ENCODE data around the gene DCAF6. TPM values are rescaled to one million over a fixed set of nuclear protein-coding genes. Genes with fewer than 3 reads are reported as not detected.

The DCAF6 gene
- total RNA-seq, 1 donor from 2014 or later = 80.5 TPM

DNA sequence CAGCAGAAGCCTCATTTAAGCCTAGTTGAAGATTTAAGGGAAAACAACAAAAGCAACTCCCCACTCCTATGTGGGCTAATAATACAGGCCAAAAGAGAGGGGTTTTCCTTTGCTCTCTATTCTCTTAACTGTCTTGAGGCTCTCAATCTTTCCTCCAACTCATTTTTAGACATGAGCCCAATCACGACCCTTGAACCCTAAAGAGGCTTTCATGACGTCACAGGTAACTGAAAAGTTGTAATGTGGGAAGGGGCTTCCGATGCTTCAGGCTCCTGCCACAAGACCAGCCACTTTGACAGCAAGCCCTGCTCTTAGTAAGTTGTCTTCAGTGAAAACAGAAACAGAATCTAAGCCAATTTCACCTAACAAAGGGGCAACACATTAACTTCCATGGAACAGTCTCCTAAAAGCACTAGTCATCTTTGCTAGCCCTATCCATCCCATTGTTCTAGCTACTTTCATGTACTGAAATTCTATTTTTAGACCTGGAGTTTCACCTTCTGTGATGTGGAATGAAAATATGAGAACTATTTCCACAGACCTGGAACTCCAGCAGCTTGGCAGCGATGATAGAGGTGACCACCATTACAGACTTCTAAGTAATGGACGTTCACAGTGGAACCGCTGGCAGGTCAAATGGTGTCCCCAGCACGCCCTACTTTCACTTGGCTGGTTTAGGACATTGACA lies 164.0 kb downstream of the DCAF6 start:
- H3K27ac ChIP-seq = no peak overlapping the region
- DNase-seq (ENCODE audit: extremely low spot score in 2 of 2) = no peak
- no peaks in the 10 kb centered on the region for H3K27me3 ChIP-seq
- peaks cover 0 to 17% of the 10 kb centered on the region in 2 donors for H3K36me3 ChIP-seq
- intact Hi-C loops (cut with DNase I) = no loop called here
- no peaks in the 10 kb centered on the region for H3K4me1 ChIP-seq
- no peaks in the 10 kb centered on the region for H3K9me3 ChIP-seq
- no peak overlapping the region for H3K4me3 ChIP-seq
- no peak for TF ChIP-seq POLR2AphosphoS5 (IDR thresholded peaks at IDR 0.05; ENCODE audit: insufficient read depth in 1 of 2, low read depth in 1 of 2)
- TF ChIP-seq, protein P1, sequence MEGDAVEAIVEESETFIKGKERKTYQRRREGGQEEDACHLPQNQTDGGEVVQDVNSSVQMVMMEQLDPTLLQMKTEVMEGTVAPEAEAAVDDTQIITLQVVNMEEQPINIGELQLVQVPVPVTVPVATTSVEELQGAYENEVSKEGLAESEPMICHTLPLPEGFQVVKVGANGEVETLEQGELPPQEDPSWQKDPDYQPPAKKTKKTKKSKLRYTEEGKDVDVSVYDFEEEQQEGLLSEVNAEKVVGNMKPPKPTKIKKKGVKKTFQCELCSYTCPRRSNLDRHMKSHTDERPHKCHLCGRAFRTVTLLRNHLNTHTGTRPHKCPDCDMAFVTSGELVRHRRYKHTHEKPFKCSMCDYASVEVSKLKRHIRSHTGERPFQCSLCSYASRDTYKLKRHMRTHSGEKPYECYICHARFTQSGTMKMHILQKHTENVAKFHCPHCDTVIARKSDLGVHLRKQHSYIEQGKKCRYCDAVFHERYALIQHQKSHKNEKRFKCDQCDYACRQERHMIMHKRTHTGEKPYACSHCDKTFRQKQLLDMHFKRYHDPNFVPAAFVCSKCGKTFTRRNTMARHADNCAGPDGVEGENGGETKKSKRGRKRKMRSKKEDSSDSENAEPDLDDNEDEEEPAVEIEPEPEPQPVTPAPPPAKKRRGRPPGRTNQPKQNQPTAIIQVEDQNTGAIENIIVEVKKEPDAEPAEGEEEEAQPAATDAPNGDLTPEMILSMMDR (IDR thresholded peaks at IDR 0.05) = no peak
- no peak for TF ChIP-seq POLR2A (IDR thresholded peaks at IDR 0.05)

DNA sequence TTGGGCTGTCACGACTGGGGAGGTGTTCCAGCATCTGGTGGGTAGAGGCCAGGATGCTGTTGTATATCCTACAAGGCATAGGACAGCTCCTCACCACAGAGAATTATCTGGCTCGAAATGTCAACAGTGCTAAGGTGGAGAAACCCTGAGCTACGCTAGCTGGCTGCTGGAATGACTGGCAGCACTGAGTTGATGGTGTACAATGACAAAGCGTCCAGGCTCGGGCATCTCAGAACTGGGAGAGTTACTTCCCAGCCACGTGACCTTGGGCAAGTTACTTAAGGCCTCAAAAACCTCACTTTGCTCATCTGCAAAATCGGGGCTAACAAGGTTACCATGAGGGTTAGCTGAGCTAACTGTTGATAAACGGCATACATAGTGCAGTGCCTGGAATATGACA lies 164.9 kb downstream of the DCAF6 start:
- TF ChIP-seq POLR2AphosphoS5 (IDR thresholded peaks at IDR 0.05; ENCODE audit: insufficient read depth in 1 of 2, low read depth in 1 of 2) (no peak), POLR2A (IDR thresholded peaks at IDR 0.05) (no peak)
- TF ChIP-seq, protein P1 (IDR thresholded peaks at IDR 0.05) = no peak
- Histone ChIP-seq H3K9me3 (no peaks in the 10 kb centered on the region), H3K27ac (no peak overlapping the region), H3K27me3 (no peaks in the 10 kb centered on the region), H3K4me3 (no peak overlapping the region), H3K36me3 (peaks cover 0 to 12% of the 10 kb centered on the region in 2 donors), H3K4me1 (no peaks in the 10 kb centered on the region)
- intact Hi-C loops (cut with DNase I) = no loop called here
- DNase-seq (ENCODE audit: extremely low spot score in 2 of 2) = no peak

DNA sequence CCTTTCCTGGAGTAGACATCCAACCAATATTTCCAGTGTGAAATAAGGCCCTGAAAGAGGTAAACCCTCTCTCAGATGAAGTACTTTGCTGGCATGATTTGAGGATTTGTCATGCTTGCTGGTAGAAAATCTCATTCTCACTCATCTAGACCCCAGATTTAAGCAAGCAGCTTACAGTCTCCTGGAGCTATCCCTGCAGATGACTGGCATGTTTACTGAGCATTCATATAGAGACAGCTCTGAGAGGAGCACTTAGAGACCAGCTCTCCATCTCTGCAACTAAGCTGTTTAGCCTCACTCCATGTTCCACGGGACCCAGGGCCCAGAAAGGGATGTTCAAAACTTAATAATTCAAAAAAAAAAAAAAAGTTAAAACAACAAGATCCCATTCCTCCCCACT lies 166.0 kb downstream of the DCAF6 start:
- intact Hi-C loops (cut with DNase I) = no loop called here
- Histone ChIP-seq H3K36me3 (peaks cover 0 to 4% of the 10 kb centered on the region in 2 donors), H3K27ac (no peak overlapping the region), H3K4me1 (no peaks in the 10 kb centered on the region), H3K9me3 (no peaks in the 10 kb centered on the region), H3K4me3 (no peak overlapping the region), H3K27me3 (no peaks in the 10 kb centered on the region)
- DNase-seq (ENCODE audit: extremely low spot score in 2 of 2) = no peak
- no peak for TF ChIP-seq POLR2A (IDR thresholded peaks at IDR 0.05)
- no peak for TF ChIP-seq POLR2AphosphoS5 (IDR thresholded peaks at IDR 0.05; ENCODE audit: insufficient read depth in 1 of 2, low read depth in 1 of 2)
- TF ChIP-seq, protein P1 (IDR thresholded peaks at IDR 0.05) = no peak

DNA sequence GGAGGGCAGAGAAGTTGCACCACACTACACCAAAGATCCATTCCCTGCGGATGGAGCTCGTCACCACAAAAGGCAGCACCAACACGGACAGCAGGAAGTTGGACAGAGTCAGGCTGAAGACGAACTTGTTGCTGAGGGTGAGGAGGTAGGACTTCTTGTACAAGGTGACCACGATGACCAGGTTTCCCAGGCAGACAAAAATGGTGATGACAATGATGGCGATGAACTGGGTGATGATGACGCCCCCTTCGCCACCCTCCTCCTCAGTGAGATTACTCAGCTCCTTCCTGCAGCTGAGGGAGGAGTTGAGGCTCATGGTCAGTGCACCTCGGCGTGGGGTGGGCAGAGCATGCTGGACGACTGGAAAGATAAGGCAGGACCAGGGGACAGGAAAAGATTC lies 168.1 kb downstream of the DCAF6 start:
- DNase-seq (ENCODE audit: extremely low spot score in 2 of 2) = no peak
- intact Hi-C loops (cut with DNase I) = no loop called here
- no peaks in the 10 kb centered on the region for H3K4me1 ChIP-seq
- H3K9me3 ChIP-seq = no peaks in the 10 kb centered on the region
- H3K27me3 ChIP-seq = no peaks in the 10 kb centered on the region
- no peak overlapping the region for H3K27ac ChIP-seq
- no peak overlapping the region for H3K4me3 ChIP-seq
- peaks cover 0 to 4% of the 10 kb centered on the region in 2 donors for H3K36me3 ChIP-seq
- TF ChIP-seq POLR2AphosphoS5 (IDR thresholded peaks at IDR 0.05; ENCODE audit: insufficient read depth in 1 of 2, low read depth in 1 of 2) (no peak), POLR2A (IDR thresholded peaks at IDR 0.05) (no peak)
- TF ChIP-seq, protein P1 (IDR thresholded peaks at IDR 0.05) = no peak

DNA sequence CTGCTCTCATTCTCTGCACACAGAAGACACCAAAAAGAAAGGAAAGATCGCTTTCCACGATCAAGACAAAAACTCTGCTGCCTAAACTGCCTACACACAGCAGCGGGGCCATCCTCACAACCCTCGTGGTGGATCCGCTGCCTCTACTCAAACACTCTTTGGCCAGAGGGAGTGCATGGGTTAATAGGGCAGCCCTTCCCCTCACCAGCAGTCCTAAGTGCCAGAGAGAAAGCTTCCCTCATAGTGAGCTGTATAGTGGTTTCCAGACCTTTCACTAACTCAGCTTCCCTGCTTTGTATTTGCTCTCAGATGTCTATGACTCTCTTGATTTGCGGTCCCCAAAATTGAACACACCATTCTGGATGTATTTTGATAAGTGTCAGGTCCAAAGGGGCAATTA lies 169.4 kb downstream of the DCAF6 start:
- H3K4me3 ChIP-seq = no peak overlapping the region
- intact Hi-C loops (cut with DNase I) = no loop called here
- H3K27me3 ChIP-seq = no peaks in the 10 kb centered on the region
- H3K9me3 ChIP-seq = no peaks in the 10 kb centered on the region
- TF ChIP-seq, protein P1 (IDR thresholded peaks at IDR 0.05) = no peak
- no peak for TF ChIP-seq POLR2A (IDR thresholded peaks at IDR 0.05)
- TF ChIP-seq POLR2AphosphoS5 (IDR thresholded peaks at IDR 0.05; ENCODE audit: insufficient read depth in 1 of 2, low read depth in 1 of 2) = no peak
- no peak for DNase-seq (ENCODE audit: extremely low spot score in 2 of 2)
- H3K27ac ChIP-seq = no peak overlapping the region
- H3K4me1 ChIP-seq = no peaks in the 10 kb centered on the region
- H3K36me3 ChIP-seq = peaks cover 0 to 4% of the 10 kb centered on the region in 2 donors

Data from vagina (tissue), 2 donors.